Heart right ventricle (tissue), 16 donors: ENCODE measurements around the gene SMURF2. TPM values are rescaled to one million over a fixed set of nuclear protein-coding genes. Genes with fewer than 3 reads are reported as not detected.

Experiments
- ATAC-seq, 8 donors: fragments of 200-7000 bp; cut with Tn5 transposase; one replicate each; pipeline ENCODE4 v1.9.1; 2020; ENCODE audit warnings: mild to moderate bottlenecking in 8 of 8, moderate library complexity in 8 of 8, moderate number of reproducible peaks in 1 of 8
- DNase-seq, 2 donors: peaks; one replicate each; pipeline ENCODE4 v3.0.0-alpha.2; 2020
- H3K27ac ChIP-seq, 10 donors: fragments of 200-600 bp; sonication (generic) in 2 of 10; one replicate each; pipeline versions ENCODE4 v1.5.0 to v1.8.0; 2020 to 2022; ENCODE audit warnings: mild to moderate bottlenecking in 3 of 10
- H3K27me3 ChIP-seq, 7 donors: fragments of 200-600 bp; one replicate each; pipeline ENCODE4 v1.8.0; 2021 to 2022; ENCODE audit warnings: mild to moderate bottlenecking in 2 of 7
- H3K36me3 ChIP-seq, 9 donors: fragments of 200-600 bp; sonication (generic) in 1 of 9; one replicate each; pipeline versions ENCODE4 v1.5.0 to v1.8.0; 2020 to 2022; ENCODE audit warnings: mild to moderate bottlenecking in 2 of 9
- H3K4me1 ChIP-seq, 9 donors: fragments of 200-600 bp; sonication (generic) in 1 of 9; one replicate each; pipeline versions ENCODE4 v1.5.0 to v1.8.0; 2020 to 2022; ENCODE audit warnings: mild to moderate bottlenecking in 4 of 9
- H3K4me3 ChIP-seq, 10 donors: fragments of 200-600 bp; sonication (generic) in 2 of 10; one replicate each; pipeline versions ENCODE4 v1.5.0 to v1.8.0; 2020 to 2022; ENCODE audit warnings: mild to moderate bottlenecking in 7 of 10, moderate library complexity in 2 of 10
- H3K9me3 ChIP-seq, 11 donors: fragments of 200-600 bp in 10 of 11; sonication (generic) in 2 of 11; one replicate each; pipeline versions ENCODE4 v1.5.0 to v1.8.0; 2013 to 2022; ENCODE audit warnings: mild to moderate bottlenecking in 2 of 11, control low read depth in 1 of 11, moderate library complexity in 1 of 11
- CTCF ChIP-seq, 9 donors: fragments of 200-600 bp; sonication (generic) in 2 of 9; IDR thresholded peaks; one replicate each; pipeline versions ENCODE4 v1.5.0 to v1.8.0; 2021 to 2022; ENCODE audit warnings: antibody characterized with exemption in 9 of 9, mild to moderate bottlenecking in 5 of 9, moderate library complexity in 1 of 9
- WGBS, 2 donors: extraction: QIAGEN DNeasy Blood & Tissue Kit; methylation state at CpG; one replicate each; pipeline ENCODE4 v1.1.7; 2013; ENCODE audit warnings: inconsistent platforms in 1 of 2; 5-methylcytosine and 5-hydroxymethylcytosine counted together
- intact Hi-C, 10 donors: fragments of 100-400 bp; cut with DNase I; formaldehyde crosslinking; loops; one replicate each; pipeline versions ENCODE4 v1.11.1 to v1.14.2; 2022
- polyA plus RNA-seq, 2 donors: library from polyadenylated mRNA; stranded (reverse); fragments of 200-250 nt; gene quantifications; one replicate each; pipeline ENCODE4 v1.2.3, GENCODE V29; 2013
- total RNA-seq, 10 donors: library from RNA; stranded (reverse); fragmentation: NEBNext Ultra II Directional in 3 of 10; extraction: Animal tissue kit (Norgen Biotek cat#: 25700) in 3 of 10; gene quantifications; one replicate each; pipeline versions ENCODE4 v1.2.1 to v1.2.4, GENCODE V29; 2021 to 2023
- donor health status: Arrhythmogenic right ventricular cardiomyopathy.
- donor health status: ischemic (EF 13 %, LVEDD 7.1; RV severe dilation, severe dysfunction).
- donor health status: healthy with polysubstance abuse.
- donor health status: DM: no; HTN: yes; CAD: no.
- donor health status: DM: no; HTN: no; CAD: no.
- donor health status: ischemic (EF 25% LVEDD 6.9; RV normal size, moderate dysfunction).
- donor health status: ischemic (EF 25% LVEDD 5.7; RV mildly dilated, moderate dysfunction).
- donor health status: healthy.
- donor health status: DM: yes; HTN: yes; CAD: no.
- donor health status: Ischemic cardiomyopathy.
- donor health status: ischemic (EF 35%, LVEDD 5.7; RV mildly dilated, moderate dysfunction).
- donor health status: nonischemic (EF 11% LVEDD 7.7; RV severe dilation, severe dysfunction).
- donor health status: DM: yes; HTN: yes; CAD: no.
- donor health status: PGD.
- donor health status: ischemic (EF 29% LVEDD 5.4; RV normal size, mild dysfunction).
- donor health status: nonischemic (EF 23%, LVEDD 6.1; RV moderate dilation, normal function).

The SMURF2 gene
- total and polyA plus RNA-seq, 12 donors = 4.0 to 15.5 (median 12.2) TPM

- H3K4me3 ChIP-seq = no peak overlapping the region
- ATAC-seq = no peak
- H3K9me3 ChIP-seq = no peaks in the 10 kb centered on the region
- no peaks in the 10 kb centered on the region for H3K36me3 ChIP-seq
- H3K4me1 ChIP-seq = no peaks in the 10 kb centered on the region
- DNase-seq = no peak
- no peak overlapping the region for H3K27ac ChIP-seq
- intact Hi-C loops = no loop called here
- no peaks in the 10 kb centered on the region for H3K27me3 ChIP-seq
- WGBS, 2 donors = 98 to 99% methylated on average over 4 of the region's 4 CpGs
- TF ChIP-seq CTCF (IDR thresholded peaks at IDR 0.05) = no peak
Measured at GRCh38 chr17:64687376-64687775, 25.3 kb upstream of the SMURF2 start.

GRCh38 chr17:64686705-64687104 lies 24.6 kb upstream of the SMURF2 start:
- intact Hi-C loops = no loop called here
- Histone ChIP-seq H3K4me1 (no peaks in the 10 kb centered on the region), H3K36me3 (no peaks in the 10 kb centered on the region), H3K27me3 (no peaks in the 10 kb centered on the region), H3K9me3 (no peaks in the 10 kb centered on the region), H3K4me3 (no peak overlapping the region), H3K27ac (no peak overlapping the region)
- 95 to 100% methylated on average over 2 of the region's 2 CpGs for WGBS, 2 donors
- no peak for DNase-seq
- no peak for TF ChIP-seq CTCF (IDR thresholded peaks at IDR 0.05)
- no peak for ATAC-seq

GRCh38 chr17:64685705-64686104 lies 23.6 kb upstream of the SMURF2 start:
- WGBS, 2 donors = 95 to 96% methylated on average over 9 of the region's 9 CpGs

GRCh38 chr17:64683796-64684195 lies 21.7 kb upstream of the SMURF2 start:
- Histone ChIP-seq H3K27me3 (no peaks in the 10 kb centered on the region), H3K36me3 (no peaks in the 10 kb centered on the region), H3K4me1 (peaks cover 0 to 6% (median 0%) of the 10 kb centered on the region in 9 donors), H3K4me3 (no peak overlapping the region), H3K27ac (no peak overlapping the region), H3K9me3 (no peaks in the 10 kb centered on the region)
- ATAC-seq (no peak), DNase-seq (no peak)
- intact Hi-C loops = no loop called here
- no peak for TF ChIP-seq CTCF (IDR thresholded peaks at IDR 0.05)
- 71 to 87% methylated on average over 2 of the region's 2 CpGs for WGBS, 2 donors

More at GRCh38 chr17:64685705-64686104, 23.6 kb upstream of the SMURF2 start:
- Histone ChIP-seq H3K4me3 (no peak overlapping the region), H3K27ac (no peak overlapping the region), H3K36me3 (no peaks in the 10 kb centered on the region), H3K9me3 (no peaks in the 10 kb centered on the region), H3K27me3 (no peaks in the 10 kb centered on the region), H3K4me1 (no peaks in the 10 kb centered on the region)
- ATAC-seq (no peak), DNase-seq (no peak)
- intact Hi-C loops = no loop called here
- no peak for TF ChIP-seq CTCF (IDR thresholded peaks at IDR 0.05)
